Osteoblast (primary cell): ENCODE measurements around the gene ITGB8. TPM values are rescaled to one million over a fixed set of nuclear protein-coding genes. Genes with fewer than 3 reads are reported as not detected.

ENCODE experiments used
- DNase-seq: peaks from one replicate; pipeline ENCODE4 v3.0.0; 2011; ENCODE audit warnings: low spot score, mixed read lengths; ENCODE audit not compliant: insufficient read length; ENCODE audit errors: missing footprints
- H2AFZ ChIP-seq: 2 replicates; pipeline ENCODE4 v1.6.0; 2011; ENCODE audit warnings: mild to moderate bottlenecking, low read length
- H3K27ac ChIP-seq: 2 replicates; pipeline ENCODE4 v1.5.1; 2011; ENCODE audit warnings: mild to moderate bottlenecking, low read depth, low read length, moderate library complexity
- H3K27me3 ChIP-seq: 2 replicates; pipeline ENCODE4 v1.6.0; 2012; ENCODE audit warnings: mild to moderate bottlenecking, control low read depth, inconsistent platforms, low read length, moderate library complexity; ENCODE audit not compliant: insufficient read depth
- H3K36me3 ChIP-seq: 2 replicates; pipeline ENCODE4 v1.5.1; 2011; ENCODE audit warnings: mild to moderate bottlenecking, low read length, control low read depth, moderate library complexity; ENCODE audit not compliant: insufficient read depth
- H3K4me1 ChIP-seq: 2 replicates; pipeline ENCODE4 v1.5.1; 2011; ENCODE audit warnings: mild to moderate bottlenecking, low read length, control low read depth, moderate library complexity; ENCODE audit not compliant: insufficient read depth
- H3K4me2 ChIP-seq: 2 replicates; pipeline ENCODE4 v1.6.0; 2011; ENCODE audit warnings: mild to moderate bottlenecking, low read length; ENCODE audit not compliant: insufficient read depth
- H3K4me3 ChIP-seq: fragments of 200-600 bp; sonication (generic); 3 replicates; pipeline ENCODE4 v1.5.1; 2012; ENCODE audit warnings: mild to moderate bottlenecking, low read length, inconsistent platforms; ENCODE audit not compliant: insufficient read depth
- H3K79me2 ChIP-seq: 2 replicates; pipeline ENCODE4 v1.6.0; 2012; ENCODE audit warnings: mild to moderate bottlenecking, low read length, control low read depth, inconsistent platforms; ENCODE audit not compliant: insufficient read depth
- H3K9me3 ChIP-seq: 2 replicates; pipeline ENCODE4 v1.5.1; 2011; ENCODE audit warnings: low read depth, low read length, control low read depth
- H4K20me1 ChIP-seq: 2 replicates; pipeline ENCODE4 v1.6.0; 2012; ENCODE audit warnings: mild to moderate bottlenecking, low read length, control low read depth; ENCODE audit not compliant: insufficient read depth
- total RNA-seq: library from RNA; depleted of rRNA; stranded (reverse); fragments of >200 nt; gene quantifications from 2 replicates; pipeline ENCODE4 v1.2.3, GENCODE V29; 2012
- TF ChIP-seq, protein P1 (sequence below): IDR thresholded peaks from 2 replicates; pipeline ENCODE4 v1.5.1; 2011; ENCODE audit warnings: mild to moderate bottlenecking, low read depth, low read length, moderate library complexity; ENCODE audit errors: extremely low read depth

Gene ITGB8
- total RNA-seq, 1 donor, result 35.1 TPM

DNA sequence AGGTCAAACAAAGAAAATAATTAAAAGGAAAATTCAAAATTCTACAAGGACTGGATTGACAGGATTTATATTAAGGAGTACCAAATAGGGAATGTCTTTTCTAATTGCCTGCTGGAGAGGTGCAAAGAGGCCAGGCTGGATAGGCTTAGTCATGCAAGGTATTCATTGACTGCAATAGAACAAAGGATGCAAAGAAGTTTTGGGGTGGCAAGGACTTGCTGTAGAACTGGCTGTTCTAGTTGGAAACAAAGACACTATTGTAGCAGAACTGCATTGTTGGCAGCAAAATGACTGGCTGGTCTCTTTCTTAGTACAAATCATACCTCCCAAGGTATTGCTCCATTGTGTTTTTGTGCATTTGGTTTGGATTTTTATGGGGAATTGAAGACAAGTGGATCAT is 10.1 kb downstream of the ITGB8 start:
- Histone ChIP-seq H3K27ac (no peak overlapping the region), H3K9me3 (no peaks in the 10 kb centered on the region), H3K4me2 (no peak overlapping the region), H3K27me3 (no peaks in the 10 kb centered on the region), H3K4me1 (no peaks in the 10 kb centered on the region), H3K79me2 (no peaks in the 10 kb centered on the region), H2AFZ (no peak overlapping the region), H3K36me3 (no peaks in the 10 kb centered on the region), H4K20me1 (no peaks in the 10 kb centered on the region), H3K4me3 (no peak overlapping the region)
- TF ChIP-seq, protein P1, sequence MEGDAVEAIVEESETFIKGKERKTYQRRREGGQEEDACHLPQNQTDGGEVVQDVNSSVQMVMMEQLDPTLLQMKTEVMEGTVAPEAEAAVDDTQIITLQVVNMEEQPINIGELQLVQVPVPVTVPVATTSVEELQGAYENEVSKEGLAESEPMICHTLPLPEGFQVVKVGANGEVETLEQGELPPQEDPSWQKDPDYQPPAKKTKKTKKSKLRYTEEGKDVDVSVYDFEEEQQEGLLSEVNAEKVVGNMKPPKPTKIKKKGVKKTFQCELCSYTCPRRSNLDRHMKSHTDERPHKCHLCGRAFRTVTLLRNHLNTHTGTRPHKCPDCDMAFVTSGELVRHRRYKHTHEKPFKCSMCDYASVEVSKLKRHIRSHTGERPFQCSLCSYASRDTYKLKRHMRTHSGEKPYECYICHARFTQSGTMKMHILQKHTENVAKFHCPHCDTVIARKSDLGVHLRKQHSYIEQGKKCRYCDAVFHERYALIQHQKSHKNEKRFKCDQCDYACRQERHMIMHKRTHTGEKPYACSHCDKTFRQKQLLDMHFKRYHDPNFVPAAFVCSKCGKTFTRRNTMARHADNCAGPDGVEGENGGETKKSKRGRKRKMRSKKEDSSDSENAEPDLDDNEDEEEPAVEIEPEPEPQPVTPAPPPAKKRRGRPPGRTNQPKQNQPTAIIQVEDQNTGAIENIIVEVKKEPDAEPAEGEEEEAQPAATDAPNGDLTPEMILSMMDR, result no peak
- DNase-seq, result no peak

DNA sequence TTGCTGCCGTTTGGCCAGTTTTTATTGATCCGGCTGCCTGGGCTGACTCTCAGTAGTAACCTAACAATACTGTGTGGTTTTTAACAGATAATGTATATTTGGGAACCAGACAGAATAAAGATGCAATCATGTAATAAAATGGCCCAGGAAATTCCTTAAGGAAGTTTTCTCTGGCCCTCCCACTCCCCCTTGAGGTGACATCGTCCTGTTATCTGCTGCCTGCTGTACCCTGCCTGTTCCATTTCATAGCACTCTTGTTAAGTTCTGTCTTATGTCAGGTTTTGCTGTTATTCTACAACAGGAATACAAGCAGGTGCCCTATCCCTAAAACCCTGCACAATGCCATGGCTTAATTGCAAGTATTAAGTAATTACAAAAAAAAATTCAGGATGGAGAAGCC is 12.5 kb downstream of the ITGB8 start:
- DNase-seq, result no peak
- no peak overlapping the region for H3K4me3 ChIP-seq
- H3K4me1 ChIP-seq, result no peaks in the 10 kb centered on the region
- TF ChIP-seq, protein P1, result peak; percentile 19
- no peaks in the 10 kb centered on the region for H3K27me3 ChIP-seq
- no peaks in the 10 kb centered on the region for H3K79me2 ChIP-seq
- H2AFZ ChIP-seq, result no peak overlapping the region
- H3K4me2 ChIP-seq, result no peak overlapping the region
- H3K36me3 ChIP-seq, result no peaks in the 10 kb centered on the region
- H3K27ac ChIP-seq, result no peak overlapping the region
- H4K20me1 ChIP-seq, result no peaks in the 10 kb centered on the region
- H3K9me3 ChIP-seq, result no peaks in the 10 kb centered on the region

DNA sequence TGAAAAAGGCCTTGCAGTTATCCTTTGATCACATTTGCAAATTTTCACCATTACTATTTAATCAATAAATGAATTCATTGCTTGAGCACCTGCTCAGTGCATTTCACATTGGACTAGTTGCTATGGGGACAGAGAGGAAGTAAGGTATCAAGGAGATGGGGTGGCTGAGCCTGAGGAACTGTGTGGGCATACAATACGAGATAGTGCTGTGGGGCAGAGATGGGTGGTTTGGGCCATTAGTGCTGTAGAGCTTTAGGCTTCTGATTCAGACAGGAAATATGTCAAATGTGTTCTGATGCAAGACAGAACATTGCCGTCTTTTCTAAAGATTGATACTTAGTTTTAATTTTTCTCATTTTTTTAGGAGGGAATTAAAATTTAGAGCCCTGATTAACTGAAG is 13.2 kb downstream of the ITGB8 start:
- Histone ChIP-seq H3K36me3 (no peaks in the 10 kb centered on the region), H3K4me1 (no peaks in the 10 kb centered on the region), H3K4me3 (no peak overlapping the region), H3K27me3 (no peaks in the 10 kb centered on the region), H3K4me2 (no peak overlapping the region), H3K27ac (no peak overlapping the region), H2AFZ (no peak overlapping the region), H4K20me1 (no peaks in the 10 kb centered on the region), H3K9me3 (no peaks in the 10 kb centered on the region), H3K79me2 (no peaks in the 10 kb centered on the region)
- TF ChIP-seq, protein P1, result no peak
- DNase-seq, result no peak

DNA sequence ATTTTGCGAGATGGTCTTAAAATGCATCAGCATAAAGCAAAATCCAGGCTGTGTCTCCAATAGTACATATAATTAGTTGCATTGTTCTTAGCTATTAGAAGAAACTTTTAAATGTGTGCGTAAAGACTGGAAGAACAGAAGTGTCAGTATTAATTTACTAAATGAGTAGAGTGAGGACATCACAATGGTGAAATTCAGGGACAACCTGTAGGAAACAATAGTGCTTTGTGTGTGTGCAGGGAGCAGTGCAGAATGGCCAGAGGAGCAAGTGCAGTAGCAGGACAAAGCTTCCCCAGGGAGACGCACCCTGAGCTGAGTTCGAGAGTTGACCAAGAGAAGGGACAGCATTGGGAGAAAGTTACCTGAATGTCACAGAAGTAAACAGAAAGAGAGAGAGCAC is 13.7 kb downstream of the ITGB8 start:
- no peak overlapping the region for H3K4me3 ChIP-seq
- no peak overlapping the region for H3K27ac ChIP-seq
- no peaks in the 10 kb centered on the region for H4K20me1 ChIP-seq
- H3K4me2 ChIP-seq, result no peak overlapping the region
- H3K9me3 ChIP-seq, result no peaks in the 10 kb centered on the region
- no peaks in the 10 kb centered on the region for H3K79me2 ChIP-seq
- TF ChIP-seq, protein P1, result no peak
- no peaks in the 10 kb centered on the region for H3K4me1 ChIP-seq
- H3K36me3 ChIP-seq, result no peaks in the 10 kb centered on the region
- H3K27me3 ChIP-seq, result no peaks in the 10 kb centered on the region
- no peak for DNase-seq
- H2AFZ ChIP-seq, result no peak overlapping the region
